Erythroblast (primary cell): ENCODE data around the gene MKX.

Source experiments
- GATA1 ChIP-seq: IDR thresholded peaks from 2 replicates; pipeline ENCODE4 v1.6.1; 2011; ENCODE audit warnings: low read depth, mild to moderate bottlenecking, control low read depth, low read length, moderate library complexity
- POLR2A ChIP-seq: IDR thresholded peaks from 2 replicates; pipeline ENCODE4 v1.6.1; 2011; ENCODE audit warnings: mild to moderate bottlenecking, low read length

DNA sequence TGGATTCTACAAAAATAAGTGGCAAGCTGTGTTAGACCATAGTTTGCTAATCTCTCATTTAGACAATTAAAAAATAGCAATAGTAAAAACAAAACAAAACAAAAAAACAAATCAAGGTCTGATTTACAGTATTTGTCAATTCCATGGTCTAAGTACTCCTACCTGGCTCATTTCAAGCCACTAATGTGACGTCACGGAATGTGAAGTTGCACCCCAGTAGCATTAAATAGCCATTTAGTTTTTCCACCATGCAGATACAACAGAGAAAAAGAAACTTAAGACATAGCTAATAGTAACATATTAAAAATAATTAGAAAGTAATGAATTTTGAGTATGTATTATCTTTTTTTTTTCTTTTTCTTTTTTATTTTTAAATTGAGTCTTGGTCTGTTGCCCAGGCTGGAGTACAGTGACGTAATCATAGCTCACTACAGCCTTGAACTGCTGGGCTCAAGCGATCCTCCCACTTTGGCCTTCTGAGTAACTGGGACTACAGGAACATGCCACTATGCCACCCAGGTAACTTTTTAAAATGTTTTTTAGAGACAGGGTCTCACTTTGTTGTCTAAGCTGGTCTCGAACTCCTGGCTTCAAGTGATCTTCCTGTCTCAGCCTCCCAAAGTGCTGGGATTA lies 101.2 kb downstream of the MKX start:
- TF ChIP-seq POLR2A (no peak), GATA1 (no peak)
